Measurements from ENCODE around the gene RHOT1.
A peak's percentile ranks its signal among the peaks of the same experiment; 100 is the strongest.
"Not testable (repeated sequence)": the region's sequence is repeated elsewhere in the genome, so short reads cannot be mapped to it uniquely, and the experiment has no call there.

The RHOT1 gene

GRCh38 chr17:32256701-32257019 lies 114.4 kb downstream of the RHOT1 start:
- no peak for DNase-seq (ENCODE audit: low read depth)
- H3K4me3 ChIP-seq (ENCODE audit: low read depth, low read length) = no peak overlapping the region
- no peak for TF ChIP-seq CTCF (conservative IDR thresholded peaks at IDR 0.05; ENCODE audit: low read depth, low read length)

- DNase-seq (ENCODE audit: low read depth) = no peak
- H3K4me3 ChIP-seq (ENCODE audit: low read depth, low read length) = no peak overlapping the region
- no peak for TF ChIP-seq CTCF (conservative IDR thresholded peaks at IDR 0.05; ENCODE audit: low read depth, low read length)
Measured at GRCh38 chr17:32258383-32259140, 116.3 kb downstream of the RHOT1 start.

GRCh38 chr17:32259586-32259985 lies 117.3 kb downstream of the RHOT1 start:
- DNase-seq (ENCODE audit: low read depth) = peak; percentile 78

GRCh38 chr17:32261417-32261736 lies 119.1 kb downstream of the RHOT1 start:
- H3K4me3 ChIP-seq (ENCODE audit: low read depth, low read length) = no peak overlapping the region
- no peak for TF ChIP-seq CTCF (conservative IDR thresholded peaks at IDR 0.05; ENCODE audit: low read depth, low read length)
- peak; percentile 49 for DNase-seq (ENCODE audit: low read depth)

More at GRCh38 chr17:32259586-32259985, 117.3 kb downstream of the RHOT1 start:
- H3K4me3 ChIP-seq (ENCODE audit: low read depth, low read length) = no peak overlapping the region
- no peak for TF ChIP-seq CTCF (conservative IDR thresholded peaks at IDR 0.05; ENCODE audit: low read depth, low read length)

GRCh38 chr17:32261936-32262510 lies 119.7 kb downstream of the RHOT1 start:
- TF ChIP-seq CTCF (conservative IDR thresholded peaks at IDR 0.05; ENCODE audit: low read depth, low read length) = no peak
- DNase-seq (ENCODE audit: low read depth) = no peak
- H3K4me3 ChIP-seq (ENCODE audit: low read depth, low read length) = no peak overlapping the region

- DNase-seq (ENCODE audit: low read depth); H3K4me3 ChIP-seq (ENCODE audit: low read depth, low read length): not testable (repeated sequence)
Measured at GRCh38 chr17:32263515-32263914, 121.2 kb downstream of the RHOT1 start.

GRCh38 chr17:32264140-32264799 lies 122.0 kb downstream of the RHOT1 start:
- no peak for DNase-seq (ENCODE audit: low read depth)
- TF ChIP-seq CTCF (conservative IDR thresholded peaks at IDR 0.05; ENCODE audit: low read depth, low read length) = peak; percentile 37
- no peak overlapping the region for H3K4me3 ChIP-seq (ENCODE audit: low read depth, low read length)

All from choroid plexus epithelial cell (primary cell).